Urothelium cell line (cell line): ENCODE measurements around the gene CGB3.

ENCODE experiments used
- DNase-seq: peaks from one replicate; pipeline ENCODE4 v3.0.0; 2011; ENCODE audit warnings: low spot score, mixed read lengths
- FAIRE-seq: peaks from 2 replicates; lab custom pipeline; 2011; peaks lifted over from hg19 to GRCh38; lab: Jason Lieb, UNC

The CGB3 gene

DNA sequence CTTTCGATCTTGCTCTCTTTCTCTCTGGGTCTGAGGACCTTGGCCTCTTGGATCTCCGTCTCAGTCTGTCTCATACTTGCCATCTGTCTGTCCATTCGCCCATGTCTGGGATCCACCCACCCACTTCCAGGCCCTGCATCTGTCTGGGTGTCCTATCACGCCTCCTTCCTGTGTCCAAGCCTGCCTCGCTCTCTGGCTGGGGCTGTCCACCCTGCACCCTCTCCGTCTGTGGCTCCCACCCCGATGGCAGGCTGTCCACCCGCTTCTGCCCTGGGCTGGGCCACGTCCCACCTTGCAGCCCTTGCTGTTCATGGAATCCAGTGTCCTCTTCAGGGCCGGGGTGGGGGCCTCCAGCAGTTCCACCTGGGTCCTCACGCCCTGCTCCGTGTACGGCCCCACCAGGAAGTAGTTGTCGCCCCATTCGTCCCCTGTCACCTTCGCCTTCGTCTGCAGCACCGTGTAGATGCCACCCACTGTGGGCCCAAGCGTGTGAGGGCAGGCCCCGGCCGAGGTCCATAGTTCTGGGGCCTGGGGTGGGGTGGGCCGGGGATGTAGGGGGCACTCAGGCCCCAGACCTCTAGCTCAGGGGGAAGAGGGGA is 33.0 kb downstream of the CGB3 start:
- FAIRE-seq (no peak), DNase-seq (no peak)

DNA sequence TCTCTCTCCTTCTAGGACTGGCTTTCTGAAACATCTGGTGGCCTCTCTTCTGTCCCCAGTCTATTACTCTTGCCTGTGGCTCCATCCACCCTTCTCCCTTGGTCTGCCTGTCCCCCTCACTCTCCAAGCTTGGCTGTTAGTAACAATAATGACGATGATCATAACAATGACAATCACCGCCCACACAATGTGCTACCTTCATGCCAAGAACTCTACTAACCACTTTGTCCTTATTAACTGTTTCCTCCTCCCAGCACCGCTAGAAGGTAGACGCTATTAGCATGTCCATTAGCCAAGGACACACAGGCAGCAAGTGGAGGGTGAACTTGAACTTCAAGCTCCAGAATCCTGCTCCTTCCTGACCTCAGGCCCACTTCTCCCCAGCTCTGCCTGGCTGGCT is 33.7 kb downstream of the CGB3 start:
- DNase-seq (no peak), FAIRE-seq (no peak)

DNA sequence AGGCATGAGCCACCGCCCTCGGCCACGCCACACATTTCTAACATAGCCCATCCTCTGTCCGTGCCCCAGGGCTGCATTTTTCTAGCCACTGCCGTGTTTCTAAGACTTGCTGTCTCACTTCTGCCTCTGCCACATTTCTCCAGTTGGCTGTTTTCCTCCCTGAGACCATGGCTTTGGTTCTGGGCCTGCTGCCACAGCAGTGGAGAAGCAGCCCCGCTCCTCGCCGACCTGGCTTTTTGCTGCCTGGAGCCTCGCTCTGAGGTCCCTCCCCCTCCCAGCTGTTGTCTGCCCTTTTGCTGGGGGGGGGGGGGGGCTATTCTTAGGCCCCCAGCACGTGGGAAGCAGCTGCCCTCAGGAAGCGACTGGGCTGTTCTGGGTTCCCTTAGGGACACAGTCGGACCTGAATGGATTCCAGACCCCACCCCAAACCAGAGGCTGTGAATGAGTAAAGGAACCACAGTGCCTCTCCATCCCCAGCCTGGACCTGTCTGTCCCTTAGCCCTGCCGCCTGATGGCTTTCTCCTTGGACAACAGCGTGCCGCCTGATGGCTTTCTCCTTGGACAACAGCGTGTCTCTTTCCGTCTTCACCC is 34.3 kb downstream of the CGB3 start:
- FAIRE-seq (no peak), DNase-seq (no peak)

DNA sequence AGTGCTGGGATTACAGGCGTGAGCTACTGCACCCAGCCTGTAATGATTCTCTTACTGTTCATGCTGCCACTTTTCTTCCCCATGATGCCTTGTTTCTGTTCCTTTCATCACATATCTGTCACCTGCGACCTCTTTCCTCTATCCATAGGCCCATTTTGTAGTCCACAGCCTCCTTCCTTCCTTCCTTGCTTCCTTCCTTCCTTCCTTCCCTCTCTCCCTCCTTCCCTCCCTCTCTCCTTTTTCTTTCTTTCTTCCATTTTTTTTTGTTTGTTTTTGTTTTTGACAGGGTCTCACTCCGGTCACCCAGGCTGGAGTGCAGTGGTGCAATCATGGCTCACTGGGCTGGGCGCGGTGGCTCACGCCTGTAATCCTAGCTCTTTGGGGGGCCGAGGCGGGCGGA is 35.3 kb downstream of the CGB3 start:
- FAIRE-seq (no peak), DNase-seq (no peak)

DNA sequence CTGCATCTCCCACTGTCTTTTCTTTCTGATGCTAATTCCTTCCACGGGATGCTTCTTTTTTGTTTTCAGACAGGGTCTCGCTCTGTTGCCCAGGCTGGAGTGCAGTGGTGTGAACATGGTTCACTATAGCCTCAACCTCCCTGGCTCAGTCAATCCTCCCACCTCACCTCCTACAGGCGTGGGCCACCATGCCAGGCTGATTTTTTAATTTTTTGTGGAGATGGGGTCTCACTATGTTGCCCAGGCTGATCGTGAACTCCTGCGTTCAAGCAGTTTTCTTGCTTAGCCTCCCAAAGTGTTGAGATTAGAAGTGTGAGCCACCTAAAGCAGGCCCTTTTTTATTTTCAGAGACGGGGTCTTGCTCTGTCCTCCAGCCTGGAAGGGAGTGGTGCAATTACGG is 35.8 kb downstream of the CGB3 start:
- no peak for FAIRE-seq
- no peak for DNase-seq

DNA sequence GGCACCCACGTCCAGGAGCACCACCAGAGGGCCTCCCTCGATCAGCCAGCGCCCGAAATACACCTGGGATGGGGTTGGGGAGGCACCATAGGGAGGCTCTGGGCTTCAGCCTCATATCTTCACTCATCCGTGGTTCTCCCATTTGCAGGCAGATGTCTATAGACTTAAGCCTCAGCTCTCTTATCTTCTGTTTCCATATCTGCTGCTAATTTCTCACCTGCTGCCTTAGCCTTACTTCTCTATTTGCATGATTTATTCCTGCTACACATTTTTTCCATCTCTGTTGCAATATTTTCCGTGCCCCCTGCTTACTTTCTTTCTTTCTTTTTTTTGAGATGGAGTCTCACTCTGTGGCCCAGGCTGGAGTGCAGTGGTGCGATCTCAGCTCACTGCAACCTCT is 36.8 kb downstream of the CGB3 start:
- FAIRE-seq (no peak), DNase-seq (no peak)

DNA sequence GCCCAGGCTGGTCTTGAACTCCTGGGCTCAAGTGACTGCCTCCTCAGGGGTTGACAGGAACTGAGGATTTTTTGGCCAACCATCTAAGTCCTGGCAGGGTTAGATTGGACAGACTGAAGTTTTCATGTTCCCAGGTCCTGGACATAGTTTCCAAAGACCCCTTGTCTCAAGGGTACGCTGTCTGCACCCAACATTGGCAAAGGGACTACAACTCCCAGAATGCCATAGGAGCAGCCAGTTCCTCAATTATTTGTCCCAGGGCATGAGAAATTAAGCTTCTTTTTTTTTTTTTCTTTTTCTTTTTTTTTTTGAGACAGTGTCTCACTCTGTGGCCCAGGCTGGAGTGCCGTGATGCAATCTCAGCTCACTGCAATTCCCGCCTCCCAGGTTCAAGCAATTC is 37.9 kb downstream of the CGB3 start:
- DNase-seq (no peak), FAIRE-seq (no peak)

DNA sequence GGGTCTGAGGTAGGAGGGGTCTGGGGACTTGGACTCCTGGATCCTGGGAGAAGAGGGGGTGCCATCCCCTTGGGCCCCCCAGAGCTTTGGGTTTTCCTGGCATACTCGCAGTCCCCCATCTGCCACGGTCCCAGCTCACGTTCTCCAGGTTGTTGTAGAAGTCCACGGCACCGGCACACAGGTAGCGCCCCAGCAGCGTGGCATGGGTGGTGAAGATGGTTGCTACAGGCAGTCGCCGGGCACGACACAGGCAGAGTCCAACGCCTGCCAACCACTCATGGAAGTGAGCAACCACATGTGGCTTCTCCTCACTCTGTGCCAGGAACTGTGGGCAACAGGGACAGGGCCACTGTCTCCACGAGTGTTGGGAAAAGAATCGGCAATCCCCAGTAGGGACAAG is 38.4 kb downstream of the CGB3 start:
- DNase-seq (no peak), FAIRE-seq (no peak)

DNA sequence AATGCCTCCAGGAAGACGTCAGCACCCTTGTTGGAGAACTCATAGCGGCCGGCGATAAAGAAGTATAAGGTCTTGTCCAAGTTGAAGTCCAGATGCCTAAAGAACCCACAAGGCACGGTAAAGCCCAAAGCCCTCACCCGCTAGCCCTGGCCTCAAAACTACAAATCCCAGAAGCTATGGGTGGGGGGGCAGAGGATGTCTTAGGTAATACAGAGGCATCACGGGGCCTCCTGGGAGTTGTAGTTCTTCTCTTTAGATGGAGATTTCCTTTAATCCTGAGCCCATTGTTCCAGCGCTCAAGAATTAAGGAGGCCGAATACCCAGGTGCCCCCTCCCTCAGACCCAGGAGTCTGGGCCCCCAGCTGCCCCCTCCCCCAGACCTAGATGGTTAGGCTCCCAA is 41.9 kb downstream of the CGB3 start:
- DNase-seq (no peak), FAIRE-seq (no peak)

DNA sequence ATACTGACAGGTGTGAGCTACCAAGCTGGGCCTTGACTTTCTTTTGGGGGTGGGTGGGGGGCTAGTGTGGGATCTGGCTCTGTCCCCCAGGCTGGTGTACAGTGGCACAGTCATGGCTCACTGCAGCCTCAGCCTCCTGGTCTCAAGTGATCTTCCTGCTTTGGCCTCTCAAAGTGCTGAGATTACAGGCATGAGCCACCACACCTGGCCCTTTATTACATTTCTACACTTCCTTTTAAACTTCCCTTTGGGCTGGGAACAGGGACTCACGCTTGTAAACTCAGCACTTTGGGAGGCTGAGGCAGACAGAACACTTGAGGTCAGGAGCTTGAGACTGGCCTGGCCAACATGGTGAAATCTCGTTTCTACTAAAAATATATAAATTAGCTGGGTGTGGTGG is 47.1 kb downstream of the CGB3 start:
- no peak for FAIRE-seq
- DNase-seq: no peak

DNA sequence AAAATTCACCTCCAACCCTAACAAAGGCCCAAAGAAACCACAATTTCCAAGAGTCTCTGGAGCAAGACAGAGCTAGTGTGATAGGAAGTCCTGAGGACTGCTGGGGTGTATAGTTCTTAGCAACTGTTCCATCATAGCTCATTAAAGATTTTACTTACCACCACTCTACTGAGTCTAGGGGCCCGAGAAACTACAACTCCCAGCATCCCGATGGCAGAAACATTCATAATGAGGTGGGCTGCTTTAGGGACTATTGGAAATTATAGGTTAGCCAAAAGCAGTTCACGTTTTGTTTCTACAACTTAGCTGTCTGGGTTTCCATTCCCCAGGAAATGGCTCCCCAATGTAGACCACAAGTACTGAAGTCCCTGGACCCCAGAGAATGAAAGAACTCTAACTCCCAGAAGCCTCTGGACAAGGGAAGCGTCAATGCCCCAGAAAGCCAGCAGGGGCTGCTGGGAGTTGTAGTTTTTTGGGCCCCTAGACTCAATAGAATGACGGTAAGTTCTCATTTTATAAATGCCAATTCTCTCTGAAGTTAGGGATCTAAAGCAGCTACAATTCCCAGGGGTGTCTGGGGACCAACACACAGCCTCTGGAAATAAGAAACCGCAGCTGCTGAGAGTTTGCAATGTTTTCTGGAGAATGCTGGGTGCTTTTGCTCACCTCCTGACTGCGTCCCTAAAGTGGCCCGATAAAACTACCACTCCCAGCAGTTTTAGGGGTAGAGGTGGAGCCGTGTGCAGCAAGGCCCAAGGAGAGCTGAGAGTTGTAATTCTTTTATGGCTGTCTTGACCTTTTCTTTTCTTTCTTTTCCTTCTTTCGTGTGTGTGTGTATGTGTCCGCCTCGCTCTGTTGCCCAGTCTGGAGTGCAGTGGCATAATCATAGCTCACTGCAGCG is 47.9 kb downstream of the CGB3 start:
- DNase-seq (no peak), FAIRE-seq (no peak)
